HepG2 (cell line): Measurements from ENCODE around the gene SRCAP. TPM values are rescaled to one million over a fixed set of nuclear protein-coding genes. Genes with fewer than 3 reads are reported as not detected.

ENCODE experiments used
- CCDC6 ChIP-seq: sonication (generic); formaldehyde crosslinking; IDR thresholded peaks from 2 replicates; pipeline ENCODE4 v1.8.1; 2022; ENCODE audit warnings: mild to moderate bottlenecking, missing genetic modification reagents, moderate library complexity
- FOXK2 ChIP-seq: fragments of 450-650 bp; IDR thresholded peaks from 2 replicates; pipeline ENCODE4 v1.6.1; 2016
- HNF1B ChIP-seq: sonication (generic); formaldehyde crosslinking; IDR thresholded peaks from 2 replicates; pipeline ENCODE4 v1.5.1; 2020; ENCODE audit warnings: mild to moderate bottlenecking, moderate library complexity, missing genetic modification reagents
- JUND ChIP-seq: sonication (generic); formaldehyde crosslinking; IDR thresholded peaks from 2 replicates; pipeline ENCODE4 v1.8.0; 2022; ENCODE audit warnings: mild to moderate bottlenecking, missing genetic modification reagents
- KDM6A ChIP-seq: IDR thresholded peaks from 2 replicates; pipeline ENCODE4 v1.6.1; 2016; ENCODE audit warnings: low read depth
- MED8 ChIP-seq: sonication (generic); formaldehyde crosslinking; IDR thresholded peaks from 2 replicates; pipeline ENCODE4 v1.8.1; 2023; ENCODE audit warnings: mild to moderate bottlenecking, missing genetic modification reagents; ENCODE audit not compliant: insufficient replicate concordance
- MEIS1 ChIP-seq: sonication (generic); formaldehyde crosslinking; IDR thresholded peaks from 2 replicates; pipeline ENCODE4 v1.9.0; 2021; ENCODE audit warnings: mild to moderate bottlenecking, missing genetic modification reagents, moderate library complexity, borderline replicate concordance
- MTF1 ChIP-seq: sonication (generic); formaldehyde crosslinking; IDR thresholded peaks from 2 replicates; pipeline ENCODE4 v1.5.0; 2020; ENCODE audit warnings: missing genetic modification reagents
- NCOA5 ChIP-seq: sonication (generic); formaldehyde crosslinking; IDR thresholded peaks from 2 replicates; pipeline ENCODE4 v1.4.0; 2020; ENCODE audit warnings: missing genetic modification reagents
- NFIC ChIP-seq: IDR thresholded peaks from 2 replicates; pipeline ENCODE4 v1.6.1; 2012; ENCODE audit warnings: mild to moderate bottlenecking, low read length, inconsistent platforms
- NKX3-1 ChIP-seq: sonication (generic); formaldehyde crosslinking; IDR thresholded peaks from 2 replicates; pipeline ENCODE4 v1.5.0; 2020; ENCODE audit warnings: missing genetic modification reagents
- NR2C2 ChIP-seq: sonication (generic); formaldehyde crosslinking; IDR thresholded peaks from 2 replicates; pipeline ENCODE4 v1.4.0; 2020; ENCODE audit warnings: missing genetic modification reagents, mild to moderate bottlenecking, moderate library complexity, borderline replicate concordance
- NR2F6 ChIP-seq, 2 experiments: IDR thresholded peaks; 2 replicates each; pipeline ENCODE4 v1.6.1; 2016; ENCODE audit warnings: antibody characterized with exemption in 1 of 2, mild to moderate bottlenecking in 1 of 2
- PCBP2 ChIP-seq: fragments of 200-400 bp; formaldehyde crosslinking; optimal IDR thresholded peaks from 2 replicates; pipeline ENCODE3; 2018; ENCODE audit warnings: low read length, low read depth; ENCODE audit not compliant: poor library complexity, severe bottlenecking
- SIN3B ChIP-seq: fragments of 150-350 bp; IDR thresholded peaks from 2 replicates; pipeline ENCODE4 v1.6.1; 2014; ENCODE audit warnings: low read length
- TBP ChIP-seq: sonication (generic); formaldehyde crosslinking; IDR thresholded peaks from 2 replicates; pipeline ENCODE4 v1.5.0; 2020; ENCODE audit warnings: missing genetic modification reagents
- ZMAT5 ChIP-seq: sonication (generic); formaldehyde crosslinking; IDR thresholded peaks from 2 replicates; pipeline ENCODE4 v1.5.0; 2020; ENCODE audit warnings: mild to moderate bottlenecking, low read depth, missing genetic modification reagents, borderline replicate concordance
- ZNF260 ChIP-seq: sonication (generic); formaldehyde crosslinking; IDR thresholded peaks from 2 replicates; pipeline ENCODE4 v1.4.0; 2020; ENCODE audit warnings: missing genetic modification reagents, low read depth, mild to moderate bottlenecking, borderline replicate concordance
- ZNF382 ChIP-seq: sonication (generic); formaldehyde crosslinking; IDR thresholded peaks from 2 replicates; pipeline ENCODE4 v1.5.0; 2020; ENCODE audit warnings: missing genetic modification reagents, mild to moderate bottlenecking, borderline replicate concordance
- ZNF503 ChIP-seq: sonication (generic); formaldehyde crosslinking; IDR thresholded peaks from 2 replicates; pipeline ENCODE4 v1.4.0; 2020; ENCODE audit warnings: missing genetic modification reagents
- ZNF83 ChIP-seq: sonication (generic); formaldehyde crosslinking; IDR thresholded peaks from 2 replicates; pipeline ENCODE4 v1.4.0; 2020; ENCODE audit warnings: missing genetic modification reagents, mild to moderate bottlenecking, borderline replicate concordance
- polyA plus RNA-seq, 8 experiments: library from polyadenylated mRNA; depleted of rRNA in 3 of 8; stranded (reverse) in 7 of 8; unstranded in 1 of 8; fragments of >200 nt; fragmentation: Illumina TruSeq in 4 of 8; extraction: Trizol in 4 of 8; gene quantifications; 2 replicates each; pipeline versions ENCODE4 v1.2.1 to v1.2.3, GENCODE V29; 2011 to 2016; ENCODE audit warnings: low read depth in 4 of 8, missing spikeins in 1 of 8, mixed read lengths in 1 of 8; ENCODE audit not compliant: insufficient read depth in 1 of 8
- total RNA-seq, 5 experiments: library from RNA; depleted of rRNA; stranded (reverse); fragments of >200 nt; fragmentation: Illumina TruSeq; extraction: Trizol; gene quantifications; 2 replicates each; pipeline ENCODE4 v1.2.3, GENCODE V29; 2016; ENCODE audit warnings: low read depth in 1 of 5
- TF ChIP-seq, protein P1 (sequence below): sonication (generic); formaldehyde crosslinking; IDR thresholded peaks from 2 replicates; pipeline ENCODE4 v1.4.0; 2020; ENCODE audit warnings: mild to moderate bottlenecking, missing genetic modification reagents

SRCAP gene
- total and polyA plus RNA-seq, 2 of the 13 experiments (the other 11 are each of a cell fraction or from before 2014, with no cell fraction given), result 4.9 to 9.0 TPM

DNA sequence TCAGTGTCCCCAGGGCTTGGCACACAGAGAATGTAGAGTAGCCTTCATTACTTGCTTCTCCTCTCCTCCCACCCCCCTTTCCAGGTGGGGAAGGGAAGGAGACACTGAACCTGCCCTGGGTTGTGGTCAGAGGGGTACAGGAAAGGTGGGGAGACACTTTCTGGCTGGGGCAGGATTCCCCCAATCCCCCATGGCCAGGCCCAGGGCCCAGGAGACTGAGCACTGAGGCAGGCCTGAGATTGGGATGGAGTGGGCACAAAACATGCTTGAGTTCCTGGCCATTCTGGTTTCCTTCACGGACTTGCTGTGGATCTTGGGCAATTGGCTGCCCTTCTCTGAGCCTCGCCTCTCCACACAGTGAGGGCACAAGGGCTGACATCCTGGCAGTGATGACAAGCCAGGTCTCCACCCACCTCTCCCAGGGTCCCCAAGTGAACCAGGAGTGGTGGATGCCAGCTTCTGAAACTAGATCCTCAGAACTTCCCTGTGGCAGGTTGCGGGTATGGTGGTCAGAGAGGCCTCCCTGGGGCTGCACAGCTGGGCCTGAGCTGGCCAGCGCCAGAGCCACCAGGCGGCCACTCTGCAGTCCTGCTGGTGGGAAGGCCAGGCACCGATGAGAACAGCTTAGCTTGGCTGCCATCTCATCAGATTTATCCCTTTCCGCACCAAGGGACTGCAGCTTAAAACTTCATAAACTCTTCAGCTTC lies 78.8 kb downstream of the SRCAP start (continued):
- TF ChIP-seq CCDC6 (CRISPR knock-in tag) (peak; percentile 52; the same call in 1 of the 2 replicates), KDM6A (CRISPR knock-in tag) (no peak), NR2F6 (IDR thresholded peaks at IDR 0.05) (no peak), NR2F6 (CRISPR knock-in tag; IDR thresholded peaks at IDR 0.05) (no peak), PCBP2 (no peak), MED8 (CRISPR knock-in tag) (peak; percentile 30), NCOA5 (CRISPR knock-in tag) (peak; percentile 80; the same call in 1 of the 2 replicates), ZNF83 (CRISPR knock-in tag) (no peak), HNF1B (CRISPR knock-in tag) (no peak), FOXK2 (no peak), ZNF503 (no peak), ZMAT5 (CRISPR knock-in tag) (no peak), NR2C2 (no peak), ZNF260 (CRISPR knock-in tag) (no peak), TBP (CRISPR knock-in tag) (no peak), NKX3-1 (CRISPR knock-in tag) (0 out of 2 replicates have a peak, but pooled peaks have one; percentile 25), MEIS1 (CRISPR knock-in tag) (0 out of 2 replicates have a peak, but pooled peaks have one; percentile 6), JUND (CRISPR knock-in tag) (0 out of 2 replicates have a peak, but pooled peaks have one; percentile 33), ZNF382 (CRISPR knock-in tag) (no peak), SIN3B (no peak), NFIC (no peak), MTF1 (CRISPR knock-in tag) (0 out of 2 replicates have a peak, but pooled peaks have one; percentile 61)
- TF ChIP-seq, protein P1, sequence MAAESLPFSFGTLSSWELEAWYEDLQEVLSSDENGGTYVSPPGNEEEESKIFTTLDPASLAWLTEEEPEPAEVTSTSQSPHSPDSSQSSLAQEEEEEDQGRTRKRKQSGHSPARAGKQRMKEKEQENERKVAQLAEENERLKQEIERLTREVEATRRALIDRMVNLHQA (CRISPR knock-in tag), result no peak
